Left ventricle myocardium inferior (tissue), 1 donor: ENCODE results near the gene CARM1. TPM values are rescaled to one million over a fixed set of nuclear protein-coding genes. Genes with fewer than 3 reads are reported as not detected.

Experiments
- DNase-seq: peaks from one replicate; pipeline ENCODE4 v3.0.0-alpha.2; 2020
- H3K27ac ChIP-seq: fragments of 200-600 bp; replicated peaks from 2 replicates; pipeline ENCODE4 v1.8.0; 2021
- H3K27me3 ChIP-seq: fragments of 200-600 bp; 2 replicates; pipeline ENCODE4 v1.8.0; 2021; ENCODE audit warnings: low read depth
- H3K36me3 ChIP-seq: fragments of 200-600 bp; 2 replicates; pipeline ENCODE4 v1.8.0; 2021
- H3K4me1 ChIP-seq: fragments of 200-600 bp; 2 replicates; pipeline ENCODE4 v1.8.0; 2021
- H3K4me3 ChIP-seq: fragments of 200-600 bp; 2 replicates; pipeline ENCODE4 v1.8.0; 2021; ENCODE audit warnings: mild to moderate bottlenecking, moderate library complexity
- H3K9me3 ChIP-seq: fragments of 200-600 bp; replicated peaks from 2 replicates; pipeline ENCODE4 v1.8.0; 2021
- intact Hi-C: fragments of 100-400 bp; cut with micrococcal nuclease; formaldehyde crosslinking; loops from one replicate; pipeline ENCODE4 v1.11.0; 2022
- total RNA-seq: library from RNA; stranded (reverse); fragmentation: NEBNext Ultra II Directional; extraction: Animal tissue kit (Norgen Biotek cat#: 25700); gene quantifications from one replicate; pipeline ENCODE4 v1.2.1, GENCODE V29; 2021
- TF ChIP-seq, protein P1 (sequence below): fragments of 200-600 bp; IDR thresholded peaks from 2 replicates; pipeline ENCODE4 v1.8.0; 2021; ENCODE audit warnings: antibody characterized with exemption, mild to moderate bottlenecking, borderline replicate concordance
- donor health status: DM: no; HTN: yes; CAD: no; lungs with severe emphysema.

The CARM1 gene
- total RNA-seq, 1 donor from 2014 or later: 27.2 TPM

DNA sequence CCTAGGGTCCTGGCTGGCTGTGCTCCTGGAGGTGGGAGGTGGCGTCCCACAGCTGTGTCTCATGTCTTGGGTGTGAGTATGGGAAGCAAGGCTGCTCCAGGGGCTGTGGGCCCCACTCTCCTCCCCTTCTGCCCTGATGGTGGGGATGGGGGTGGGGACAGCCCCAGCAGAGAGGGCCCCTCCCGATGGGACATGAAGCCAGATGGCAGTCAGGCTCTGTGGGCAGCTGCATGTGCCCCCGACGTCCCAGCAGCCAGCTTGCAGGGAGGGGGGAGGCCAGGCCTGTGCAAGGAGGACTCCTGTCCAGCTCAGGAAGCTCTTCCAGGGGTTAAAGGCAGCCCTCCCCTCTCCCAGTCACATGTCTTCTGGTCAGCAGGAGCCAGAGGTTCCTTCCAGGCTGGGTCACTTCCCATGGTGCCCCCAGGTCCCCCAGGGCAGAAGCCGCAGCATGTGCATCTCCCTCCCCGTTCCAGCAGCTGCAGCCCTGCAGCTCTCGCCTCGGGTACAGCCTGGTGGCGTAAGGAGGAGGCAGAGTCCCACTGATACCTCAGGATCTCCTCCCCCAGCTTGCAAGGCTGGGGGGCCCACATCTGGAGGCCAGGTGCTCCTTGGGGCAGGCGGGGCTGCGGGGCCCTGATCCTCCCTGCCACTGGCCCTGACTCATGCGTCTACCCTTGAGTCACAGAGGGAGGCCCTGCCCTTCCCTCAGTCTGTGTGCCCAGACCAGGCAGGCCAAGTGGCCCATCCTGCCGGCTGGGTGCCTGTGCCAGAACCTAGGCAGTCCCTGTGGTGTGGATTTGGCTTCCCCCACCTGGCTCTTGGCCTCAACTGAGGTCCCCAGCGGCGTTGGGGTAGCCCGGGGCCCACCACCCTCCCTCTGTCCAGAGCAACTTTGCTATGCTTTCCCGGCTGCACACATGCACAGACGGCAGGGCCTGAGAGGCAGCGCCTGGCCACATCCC, 44.1 kb downstream of the CARM1 start:
- TF ChIP-seq, protein P1, sequence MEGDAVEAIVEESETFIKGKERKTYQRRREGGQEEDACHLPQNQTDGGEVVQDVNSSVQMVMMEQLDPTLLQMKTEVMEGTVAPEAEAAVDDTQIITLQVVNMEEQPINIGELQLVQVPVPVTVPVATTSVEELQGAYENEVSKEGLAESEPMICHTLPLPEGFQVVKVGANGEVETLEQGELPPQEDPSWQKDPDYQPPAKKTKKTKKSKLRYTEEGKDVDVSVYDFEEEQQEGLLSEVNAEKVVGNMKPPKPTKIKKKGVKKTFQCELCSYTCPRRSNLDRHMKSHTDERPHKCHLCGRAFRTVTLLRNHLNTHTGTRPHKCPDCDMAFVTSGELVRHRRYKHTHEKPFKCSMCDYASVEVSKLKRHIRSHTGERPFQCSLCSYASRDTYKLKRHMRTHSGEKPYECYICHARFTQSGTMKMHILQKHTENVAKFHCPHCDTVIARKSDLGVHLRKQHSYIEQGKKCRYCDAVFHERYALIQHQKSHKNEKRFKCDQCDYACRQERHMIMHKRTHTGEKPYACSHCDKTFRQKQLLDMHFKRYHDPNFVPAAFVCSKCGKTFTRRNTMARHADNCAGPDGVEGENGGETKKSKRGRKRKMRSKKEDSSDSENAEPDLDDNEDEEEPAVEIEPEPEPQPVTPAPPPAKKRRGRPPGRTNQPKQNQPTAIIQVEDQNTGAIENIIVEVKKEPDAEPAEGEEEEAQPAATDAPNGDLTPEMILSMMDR: no peak
- no peaks in the 10 kb centered on the region for H3K9me3 ChIP-seq
- H3K27me3 ChIP-seq: no peaks in the 10 kb centered on the region
- peaks cover 88% of the 10 kb centered on the region for H3K36me3 ChIP-seq
- H3K4me3 ChIP-seq: no peak overlapping the region
- DNase-seq: no peak
- peaks cover 7% of the 10 kb centered on the region for H3K4me1 ChIP-seq
- no peak overlapping the region for H3K27ac ChIP-seq
- intact Hi-C loops: no loop called here

DNA sequence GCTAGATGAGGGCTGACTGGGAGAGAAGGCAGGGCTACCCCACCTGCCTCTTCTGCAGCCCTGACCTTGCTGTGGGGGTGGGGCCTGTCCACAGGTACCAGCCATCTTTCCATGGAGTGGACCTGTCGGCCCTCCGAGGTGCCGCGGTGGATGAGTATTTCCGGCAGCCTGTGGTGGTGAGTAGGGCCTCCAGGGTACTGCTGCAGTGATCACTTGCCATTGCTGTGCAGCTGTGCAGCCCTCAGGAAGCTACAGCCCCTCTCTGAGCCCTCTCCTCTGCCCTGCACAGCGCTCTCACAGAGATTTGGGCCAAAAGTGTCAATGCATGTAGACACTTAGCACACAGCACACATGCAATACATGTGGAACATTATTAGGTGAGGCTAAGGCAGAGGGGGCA, 45.2 kb downstream of the CARM1 start:
- TF ChIP-seq, protein P1: no peak
- Histone ChIP-seq H3K36me3 (peaks cover 89% of the 10 kb centered on the region), H3K9me3 (no peaks in the 10 kb centered on the region), H3K27me3 (no peaks in the 10 kb centered on the region), H3K27ac (no peak overlapping the region), H3K4me3 (no peak overlapping the region), H3K4me1 (peaks cover 7% of the 10 kb centered on the region)
- intact Hi-C loops: no loop called here
- DNase-seq: no peak

DNA sequence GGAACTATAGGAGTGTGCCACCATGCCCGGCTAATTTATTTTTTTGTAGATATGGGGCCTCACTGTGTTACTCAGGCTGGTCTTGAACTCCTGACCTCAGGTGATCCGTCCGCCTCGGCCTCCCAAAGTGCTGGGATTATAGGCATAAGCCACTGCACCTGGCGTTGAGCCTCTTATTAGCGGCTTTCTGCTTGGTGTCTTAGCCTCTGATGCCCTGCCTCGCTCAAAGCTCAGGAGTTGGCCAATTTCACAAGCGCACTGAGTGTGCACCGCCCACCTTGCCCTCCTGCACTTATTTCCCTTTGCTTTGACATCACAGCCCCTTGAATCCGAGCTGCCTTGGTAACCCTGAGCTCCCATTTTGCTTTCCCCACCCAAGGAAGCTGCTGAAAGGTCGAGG, 47.0 kb downstream of the CARM1 start:
- H3K27me3 ChIP-seq: no peaks in the 10 kb centered on the region
- intact Hi-C loops: no loop called here
- no peak for DNase-seq
- TF ChIP-seq, protein P1: no peak
- peaks cover 89% of the 10 kb centered on the region for H3K36me3 ChIP-seq
- no peaks in the 10 kb centered on the region for H3K9me3 ChIP-seq
- H3K4me1 ChIP-seq: peaks cover 7% of the 10 kb centered on the region
- H3K4me3 ChIP-seq: no peak overlapping the region
- H3K27ac ChIP-seq: no peak overlapping the region

DNA sequence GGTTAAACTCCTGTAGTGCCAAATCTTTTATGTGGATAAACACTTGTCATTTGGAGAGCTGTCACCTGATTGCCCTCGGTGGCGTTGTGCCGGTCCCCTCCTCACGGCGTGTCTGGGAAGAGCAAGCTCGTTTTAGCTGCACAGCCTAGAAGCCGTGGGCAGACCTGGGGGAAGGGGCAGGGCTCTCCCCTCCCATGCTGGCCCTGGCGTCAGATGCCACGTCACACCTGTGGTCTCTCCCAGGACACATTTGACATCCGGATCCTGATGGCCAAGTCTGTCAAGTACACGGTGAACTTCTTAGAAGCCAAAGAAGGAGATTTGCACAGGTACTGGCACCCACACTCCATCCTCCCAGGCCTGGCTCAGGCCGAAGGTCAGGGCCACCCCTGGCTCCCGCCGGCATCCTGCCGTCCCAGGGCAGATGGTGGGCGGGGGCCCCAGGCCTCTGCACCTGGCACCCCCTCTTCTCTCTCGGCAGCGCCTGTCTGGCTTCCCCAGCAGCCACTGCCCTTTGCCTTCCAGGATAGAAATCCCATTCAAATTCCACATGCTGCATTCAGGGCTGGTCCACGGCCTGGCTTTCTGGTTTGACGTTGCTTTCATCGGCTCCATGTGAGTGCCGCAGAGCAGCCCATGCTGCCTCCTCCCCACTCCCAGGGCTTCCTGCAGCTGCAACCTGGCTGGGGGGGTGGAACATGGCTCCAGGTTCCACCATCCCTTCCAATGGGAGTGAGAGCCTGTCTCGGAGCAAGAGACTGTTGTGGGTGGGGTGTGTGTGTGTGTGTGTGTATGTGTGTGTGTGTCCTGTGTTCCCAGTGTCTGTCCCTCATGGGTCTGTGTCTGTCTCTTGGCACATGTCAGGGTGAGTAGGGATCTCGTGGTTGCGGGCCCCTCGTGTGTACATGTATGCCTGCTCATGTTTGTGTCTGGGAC, 48.3 kb downstream of the CARM1 start:
- Histone ChIP-seq H3K36me3 (peaks cover 90% of the 10 kb centered on the region), H3K4me1 (peaks cover 7% of the 10 kb centered on the region), H3K9me3 (no peaks in the 10 kb centered on the region), H3K27me3 (no peaks in the 10 kb centered on the region), H3K27ac (no peak overlapping the region), H3K4me3 (no peak overlapping the region)
- intact Hi-C loops: no loop called here
- no peak for DNase-seq
- TF ChIP-seq, protein P1: no peak

DNA sequence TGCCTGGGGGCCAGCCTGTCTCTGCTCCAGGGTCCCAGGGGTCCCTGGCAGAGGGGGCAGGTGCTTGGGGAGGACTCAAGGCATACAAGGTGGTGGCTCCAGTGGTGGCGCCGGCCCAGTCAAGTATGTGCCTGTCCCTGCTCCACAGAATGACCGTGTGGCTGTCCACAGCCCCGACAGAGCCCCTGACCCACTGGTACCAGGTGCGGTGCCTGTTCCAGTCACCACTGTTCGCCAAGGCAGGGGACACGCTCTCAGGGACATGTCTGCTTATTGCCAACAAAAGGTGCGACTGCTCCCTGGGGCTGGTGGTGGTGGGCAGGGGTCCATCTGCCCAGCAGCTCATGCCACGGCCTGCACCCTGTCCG, 48.9 kb downstream of the CARM1 start:
- H3K27me3 ChIP-seq: no peaks in the 10 kb centered on the region
- TF ChIP-seq, protein P1: no peak
- peaks cover 7% of the 10 kb centered on the region for H3K4me1 ChIP-seq
- intact Hi-C loops: no loop called here
- no peak overlapping the region for H3K4me3 ChIP-seq
- no peaks in the 10 kb centered on the region for H3K9me3 ChIP-seq
- no peak for DNase-seq
- H3K27ac ChIP-seq: no peak overlapping the region
- H3K36me3 ChIP-seq: peaks cover 85% of the 10 kb centered on the region
